ENCODE data around the gene EFCAB6. TPM values are rescaled to one million over a fixed set of nuclear protein-coding genes. Genes with fewer than 3 reads are reported as not detected.

EFCAB6 gene
- polyA plus RNA-seq, 2 of the 4 experiments (the other 2 are of a cell fraction) = 0.46 to 1.2 TPM

GRCh38 chr22:43829904-43830851, 18.1 kb upstream of the EFCAB6 start:
- FAIRE-seq (no peak), DNase-seq (ENCODE audit: low read depth in 1 of 2, low spot score in 1 of 2) (no peak), ATAC-seq (no peak)
- Histone ChIP-seq H3K4me3 (no peak overlapping the region), H3K4me1 (peaks cover 12% of the 10 kb centered on the region), H3K4me2 (no peak overlapping the region), H3K9me3 (no peaks in the 10 kb centered on the region), H3K27ac (no peak overlapping the region)
- CTCF ChIA-PET = interaction anchor here (0.8 to 6.6 kb wide), 4 partner anchors 9 to 446 kb away, joined by 3 to 81 read pairs (median 3); no protein-coding TSS in a partner anchor
- WGBS (ENCODE audit: missing lambda C conversion rate) = 69% methylated on average over 30 of the region's 33 CpGs
- TF ChIP-seq, protein P1, sequence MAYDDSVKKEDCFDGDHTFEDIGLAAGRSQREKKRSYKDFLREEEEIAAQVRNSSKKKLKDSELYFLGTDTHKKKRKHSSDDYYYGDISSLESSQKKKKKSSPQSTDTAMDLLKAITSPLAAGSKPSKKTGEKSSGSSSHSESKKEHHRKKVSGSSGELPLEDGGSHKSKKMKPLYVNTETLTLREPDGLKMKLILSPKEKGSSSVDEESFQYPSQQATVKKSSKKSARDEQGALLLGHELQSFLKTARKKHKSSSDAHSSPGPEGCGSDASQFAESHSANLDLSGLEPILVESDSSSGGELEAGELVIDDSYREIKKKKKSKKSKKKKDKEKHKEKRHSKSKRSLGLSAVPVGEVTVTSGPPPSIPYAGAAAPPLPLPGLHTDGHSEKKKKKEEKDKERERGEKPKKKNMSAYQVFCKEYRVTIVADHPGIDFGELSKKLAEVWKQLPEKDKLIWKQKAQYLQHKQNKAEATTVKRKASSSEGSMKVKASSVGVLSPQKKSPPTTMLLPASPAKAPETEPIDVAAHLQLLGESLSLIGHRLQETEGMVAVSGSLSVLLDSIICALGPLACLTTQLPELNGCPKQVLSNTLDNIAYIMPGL (CRISPR knock-in tag; IDR thresholded peaks at IDR 0.05; ENCODE audit: borderline replicate concordance) = no peak
- TF ChIP-seq KDM1A (IDR thresholded peaks at IDR 0.05; ENCODE audit: low read depth) = no peak
- no peak for TF ChIP-seq MAX (IDR thresholded peaks at IDR 0.05)
- no peak for TF ChIP-seq JUNB (IDR thresholded peaks at IDR 0.05)
- TF ChIP-seq NFE2L2 (conservative IDR thresholded peaks at IDR 0.05; ENCODE audit: low read length) = no peak
- no peak for TF ChIP-seq NR3C1 (IDR thresholded peaks at IDR 0.05)
- TF ChIP-seq, protein P2, sequence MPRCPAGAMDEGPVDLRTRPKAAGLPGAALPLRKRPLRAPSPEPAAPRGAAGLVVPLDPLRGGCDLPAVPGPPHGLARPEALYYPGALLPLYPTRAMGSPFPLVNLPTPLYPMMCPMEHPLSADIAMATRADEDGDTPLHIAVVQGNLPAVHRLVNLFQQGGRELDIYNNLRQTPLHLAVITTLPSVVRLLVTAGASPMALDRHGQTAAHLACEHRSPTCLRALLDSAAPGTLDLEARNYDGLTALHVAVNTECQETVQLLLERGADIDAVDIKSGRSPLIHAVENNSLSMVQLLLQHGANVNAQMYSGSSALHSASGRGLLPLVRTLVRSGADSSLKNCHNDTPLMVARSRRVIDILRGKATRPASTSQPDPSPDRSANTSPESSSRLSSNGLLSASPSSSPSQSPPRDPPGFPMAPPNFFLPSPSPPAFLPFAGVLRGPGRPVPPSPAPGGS (IDR thresholded peaks at IDR 0.05) = no peak
- TF ChIP-seq JUN (IDR thresholded peaks at IDR 0.05) = no peak
- TF ChIP-seq, protein P3, sequence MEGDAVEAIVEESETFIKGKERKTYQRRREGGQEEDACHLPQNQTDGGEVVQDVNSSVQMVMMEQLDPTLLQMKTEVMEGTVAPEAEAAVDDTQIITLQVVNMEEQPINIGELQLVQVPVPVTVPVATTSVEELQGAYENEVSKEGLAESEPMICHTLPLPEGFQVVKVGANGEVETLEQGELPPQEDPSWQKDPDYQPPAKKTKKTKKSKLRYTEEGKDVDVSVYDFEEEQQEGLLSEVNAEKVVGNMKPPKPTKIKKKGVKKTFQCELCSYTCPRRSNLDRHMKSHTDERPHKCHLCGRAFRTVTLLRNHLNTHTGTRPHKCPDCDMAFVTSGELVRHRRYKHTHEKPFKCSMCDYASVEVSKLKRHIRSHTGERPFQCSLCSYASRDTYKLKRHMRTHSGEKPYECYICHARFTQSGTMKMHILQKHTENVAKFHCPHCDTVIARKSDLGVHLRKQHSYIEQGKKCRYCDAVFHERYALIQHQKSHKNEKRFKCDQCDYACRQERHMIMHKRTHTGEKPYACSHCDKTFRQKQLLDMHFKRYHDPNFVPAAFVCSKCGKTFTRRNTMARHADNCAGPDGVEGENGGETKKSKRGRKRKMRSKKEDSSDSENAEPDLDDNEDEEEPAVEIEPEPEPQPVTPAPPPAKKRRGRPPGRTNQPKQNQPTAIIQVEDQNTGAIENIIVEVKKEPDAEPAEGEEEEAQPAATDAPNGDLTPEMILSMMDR (IDR thresholded peaks at IDR 0.05) = no peak
- TF ChIP-seq ELK1 (IDR thresholded peaks at IDR 0.05; ENCODE audit: low read depth, low read length) = no peak
- TF ChIP-seq CBX2 (IDR thresholded peaks at IDR 0.05; ENCODE audit: borderline replicate concordance, low read depth) = no peak
- no peak for TF ChIP-seq GATA3 (IDR thresholded peaks at IDR 0.05; ENCODE audit: borderline replicate concordance)
- no peak for TF ChIP-seq NPAS2 (CRISPR knock-in tag; IDR thresholded peaks at IDR 0.05; ENCODE audit: borderline replicate concordance)
- no peak for TF ChIP-seq ESRRA (IDR thresholded peaks at IDR 0.05; ENCODE audit: borderline replicate concordance, low read length)
- TF ChIP-seq ZSCAN20 (CRISPR knock-in tag; IDR thresholded peaks at IDR 0.05) = no peak
- no peak for TF ChIP-seq SREBF2 (IDR thresholded peaks at IDR 0.05)
- TF ChIP-seq HOXB5 (CRISPR knock-in tag; IDR thresholded peaks at IDR 0.05) = no peak
- no peak for TF ChIP-seq RCOR1 (IDR thresholded peaks at IDR 0.05; ENCODE audit: low read depth, low read length)
- TF ChIP-seq CHD4 (IDR thresholded peaks at IDR 0.05; ENCODE audit: borderline replicate concordance) = no peak
- TF ChIP-seq, protein P4, sequence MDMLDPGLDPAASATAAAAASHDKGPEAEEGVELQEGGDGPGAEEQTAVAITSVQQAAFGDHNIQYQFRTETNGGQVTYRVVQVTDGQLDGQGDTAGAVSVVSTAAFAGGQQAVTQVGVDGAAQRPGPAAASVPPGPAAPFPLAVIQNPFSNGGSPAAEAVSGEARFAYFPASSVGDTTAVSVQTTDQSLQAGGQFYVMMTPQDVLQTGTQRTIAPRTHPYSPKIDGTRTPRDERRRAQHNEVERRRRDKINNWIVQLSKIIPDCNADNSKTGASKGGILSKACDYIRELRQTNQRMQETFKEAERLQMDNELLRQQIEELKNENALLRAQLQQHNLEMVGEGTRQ (IDR thresholded peaks at IDR 0.05) = no peak
- POLR2A ChIA-PET = no interaction called here
